GM12892 (cell line): Measurements from ENCODE around the gene SLBP.

Source experiments
- POLR2A ChIP-seq: IDR thresholded peaks from 2 replicates; pipeline ENCODE4 v1.6.1; 2011; ENCODE audit warnings: low read depth, low read length, control low read depth
- POLR2AphosphoS5 ChIP-seq: IDR thresholded peaks from 2 replicates; pipeline ENCODE4 v1.6.1; 2011; ENCODE audit warnings: low read depth, low read length, control low read depth

GRCh38 chr4:1674682-1675081 lies 37.4 kb downstream of the SLBP start:
- TF ChIP-seq POLR2A: no peak
- TF ChIP-seq POLR2AphosphoS5: no peak
